GM12878 (cell line): Measurements from ENCODE around the gene RAB29. TPM values are rescaled to one million over a fixed set of nuclear protein-coding genes. Genes with fewer than 3 reads are reported as not detected.

Experiments
- ATAC-seq: fragments of 200-7000 bp; cut with Tn5 transposase; 3 replicates; pipeline ENCODE4 v1.9.1; 2020; ENCODE audit warnings: mild to moderate bottlenecking, moderate library complexity
- BruUV-seq: library from RNA; stranded (reverse); fragments of 400-500 nt; replicated peaks from 2 replicates; lab custom pipeline; 2021; lab: Mats Ljungman, UMichigan
- CTCF ChIA-PET: fragments of 300-600 bp; sonication (Branson Sonifier 250); formaldehyde crosslinking; extraction: SDS; loops from one replicate; lab custom pipeline; 2021; ENCODE audit warnings: inconsistent platforms; lab: Yijun Ruan, JAX
- POLR2A ChIA-PET: fragments of 350-600 bp; formaldehyde crosslinking; extraction: SDS; loops from one replicate; lab custom pipeline; 2021; ENCODE audit warnings: inconsistent platforms; lab: Charles Lee
- RAD21 ChIA-PET: fragments of 300-600 bp; sonication (Branson Sonifier 250); formaldehyde crosslinking; loops from one replicate; lab custom pipeline; 2023; ENCODE audit warnings: antibody characterized with exemption; ENCODE audit not compliant: unreplicated experiment; lab: Charles Lee
- SMC1A ChIA-PET: fragments of 300-600 bp; sonication (Branson Sonifier 250); formaldehyde crosslinking; loops from one replicate; lab custom pipeline; 2023; ENCODE audit not compliant: unreplicated experiment, uncharacterized antibody; lab: Charles Lee
- DNase-seq: peaks from one replicate; pipeline ENCODE4 v3.0.0-alpha.2; 2011; ENCODE audit warnings: low read depth, low spot score
- FAIRE-seq: peaks from 3 replicates; lab custom pipeline; 2011; peaks lifted over from hg19 to GRCh38; lab: Jason Lieb, UNC
- H2AFZ ChIP-seq: 2 replicates; pipeline ENCODE4 v1.6.0; 2011; ENCODE audit warnings: low read depth, low read length, control low read depth; ENCODE audit not compliant: control insufficient read depth
- H3K27ac ChIP-seq: 2 replicates; pipeline ENCODE4 v1.5.1; 2011; ENCODE audit warnings: control low read depth; ENCODE audit not compliant: control insufficient read depth, insufficient read depth
- H3K27me3 ChIP-seq, 2 experiments: replicated peaks in 1 of 2; 2 replicates each; pipeline versions ENCODE4 v1.6.0 to v1.6.1; 2011; ENCODE audit warnings: low read length in 1 of 2; ENCODE audit not compliant: control insufficient read depth in 2 of 2, insufficient read depth in 2 of 2
- H3K36me3 ChIP-seq, 2 experiments: 2 replicates each; pipeline ENCODE4 v1.5.1; 2011; ENCODE audit warnings: low read length in 1 of 2; ENCODE audit not compliant: control insufficient read depth in 2 of 2, insufficient read depth in 2 of 2
- H3K4me1 ChIP-seq: 2 replicates; pipeline ENCODE4 v1.6.1; 2011; ENCODE audit warnings: mild to moderate bottlenecking, low read length, moderate library complexity, mixed read lengths; ENCODE audit not compliant: control insufficient read depth, insufficient read depth
- H3K4me2 ChIP-seq: 2 replicates; pipeline ENCODE4 v1.6.0; 2011; ENCODE audit warnings: control low read depth; ENCODE audit not compliant: control insufficient read depth, insufficient read depth
- H3K4me3 ChIP-seq: fragments of 200-600 bp; sonication (generic); 2 replicates; pipeline ENCODE4 v1.5.1; 2016
- H3K79me2 ChIP-seq: 2 replicates; pipeline ENCODE4 v1.6.0; 2011; ENCODE audit warnings: low read length; ENCODE audit not compliant: control insufficient read depth, insufficient read depth
- H3K9ac ChIP-seq: 2 replicates; pipeline ENCODE4 v1.8.0; 2011; ENCODE audit warnings: low read length, control low read depth, mixed read lengths; ENCODE audit not compliant: control insufficient read depth, insufficient read depth
- H3K9me3 ChIP-seq: replicated peaks from 3 replicates; pipeline ENCODE4 v1.5.1; 2011; ENCODE audit warnings: mild to moderate bottlenecking, low read length; ENCODE audit not compliant: control insufficient read depth, insufficient read depth
- H4K20me1 ChIP-seq: 2 replicates; pipeline ENCODE4 v1.6.0; 2011; ENCODE audit not compliant: control insufficient read depth, insufficient read depth
- CHD1 ChIP-seq: IDR thresholded peaks from 2 replicates; pipeline ENCODE4 v1.6.1; 2012; ENCODE audit warnings: low read depth, low read length, improper control_type of control experiment
- IKZF2 ChIP-seq, 2 experiments: fragments of 450-650 bp; IDR thresholded peaks; 2 replicates each; pipeline ENCODE4 v1.6.1; 2017; ENCODE audit warnings: mild to moderate bottlenecking in 2 of 2, moderate library complexity in 2 of 2
- WGBS: methylation state at CpG from one replicate; pipeline ENCODE4 v1.1.6; 2016; ENCODE audit warnings: low lambda C conversion rate; ENCODE audit not compliant: insufficient replicate concordance, insufficient coverage; ENCODE audit errors: missing lambda C conversion rate; 5-methylcytosine and 5-hydroxymethylcytosine counted together
- in situ Hi-C: fragments of 300-500 bp; cut with MboI; formaldehyde crosslinking; loops from 9 replicates; pipeline ENCODE4 v1.14.3; 2018; ENCODE audit warnings: mixed read lengths
- intact Hi-C: fragments of 100-400 bp; cut with micrococcal nuclease; formaldehyde crosslinking; loops from one replicate; pipeline ENCODE4 v1.14.2; 2022; ENCODE audit not compliant: unreplicated experiment
- polyA plus RNA-seq, 11 experiments: library from polyadenylated mRNA; depleted of rRNA in 4 of 11; unstranded in 6 of 11; stranded (reverse) in 5 of 11; fragments of >200 nt; fragmentation: Nextera tagmentation in 4 of 11; fragmentation: Illumina TruSeq in 1 of 11; extraction: Ambion mirVana in 4 of 11; extraction: Trizol in 1 of 11; gene quantifications; 1 replicate in 1 of 11; 2 replicates in 10 of 11; pipeline versions ENCODE4 v1.2.1 to v1.2.3, GENCODE V29; 2011 to 2016; ENCODE audit warnings: inconsistent platforms in 2 of 11, missing spikeins in 2 of 11, low read depth in 1 of 11
- total RNA-seq, 4 experiments: library from RNA; depleted of rRNA in 3 of 4; stranded (reverse); fragments of >200 nt in 3 of 4; fragmentation: Illumina TruSeq in 1 of 4; extraction: Trizol in 1 of 4; gene quantifications; 2 replicates each; pipeline versions ENCODE4 v1.2.1 to v1.2.3, GENCODE V29; 2013 to 2021
- TF ChIP-seq, protein P1 (sequence below): fragments of 150-350 bp; IDR thresholded peaks from 2 replicates; pipeline ENCODE4 v1.6.1; 2014; ENCODE audit warnings: mild to moderate bottlenecking, low read depth, low read length

The RAB29 gene
- total and polyA plus RNA-seq, 10 of the 15 experiments (the other 5 are each of a cell fraction or from before 2014, with no cell fraction given), result 11.7 to 74.5 (median 15.0) TPM

DNA sequence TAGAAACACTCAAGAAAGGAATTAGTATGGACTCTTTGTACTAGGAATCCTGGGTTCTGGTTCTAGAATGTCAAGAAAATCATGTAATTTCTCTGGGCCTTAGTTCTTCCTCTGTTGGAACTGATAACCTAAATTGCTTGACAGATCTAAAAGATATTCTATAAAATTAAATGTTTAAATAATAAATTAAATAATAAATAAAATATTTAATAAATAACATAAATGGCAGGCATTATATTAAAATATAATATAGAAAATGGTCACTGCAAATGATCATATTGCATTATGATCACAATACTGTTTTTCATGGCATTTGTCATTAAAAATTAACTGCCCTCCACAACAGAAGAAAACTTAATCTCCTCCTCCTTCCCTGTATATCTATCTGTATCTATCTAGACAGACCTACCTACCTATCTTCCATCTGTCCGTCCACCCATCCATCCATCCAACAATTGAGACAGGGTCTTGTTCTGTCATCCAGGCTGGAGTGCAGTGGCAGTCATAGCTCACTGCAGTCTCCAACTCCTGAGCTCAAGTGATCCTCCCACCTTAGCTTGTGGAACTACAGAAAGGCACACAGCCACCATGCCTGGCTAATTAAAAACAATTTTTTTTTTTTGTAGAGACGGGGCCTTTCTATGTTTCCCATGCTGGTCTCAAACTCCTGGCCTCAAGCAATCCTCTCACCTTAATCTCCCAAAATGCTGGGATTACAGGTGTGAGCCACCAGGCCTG, 41.7 kb downstream of the RAB29 start:
- WGBS, result 97% methylated on average over 2 of the region's 2 CpGs
- Histone ChIP-seq H2AFZ (no peak overlapping the region), H3K4me3 (no peak overlapping the region), H3K4me1 (no peaks in the 10 kb centered on the region), H4K20me1 (no peaks in the 10 kb centered on the region), H3K79me2 (peaks cover 45% of the 10 kb centered on the region), H3K9me3 (no peaks in the 10 kb centered on the region), H3K27me3 (no peaks in the 10 kb centered on the region), H3K4me2 (no peak overlapping the region), H3K27ac (no peak overlapping the region), H3K9ac (no peak overlapping the region), H3K36me3 (peaks cover 0 to 3% of the 10 kb centered on the region in 2 experiments; a peak in 2 of 4 replicates)
- BruUV-seq, result no TSS peak
- DNase-seq, result no peak
- SMC1A ChIA-PET, result interaction anchor here (1.1 to 5.0 kb wide), 4 partner anchors 10 to 75 kb away, joined by 3 to 36 read pairs (median 14); no protein-coding TSS in a partner anchor
- POLR2A ChIA-PET, result interaction anchor here (1.4 to 2.4 kb wide), 2 partner anchors 12 to 13 kb away, joined by 3 to 7 read pairs; no protein-coding TSS in a partner anchor
- intact Hi-C loops (no loop called here), in situ Hi-C loops (no loop called here)
- CTCF ChIA-PET, result interaction anchor here (0.6 to 4.5 kb wide), 6 partner anchors 9 to 173 kb away, joined by 3 to 25 read pairs (median 8); no protein-coding TSS in a partner anchor
- RAD21 ChIA-PET, result interaction anchor here (1.0 to 1.3 kb wide), 2 partner anchors 9 to 22 kb away, joined by 3 to 4 read pairs; no protein-coding TSS in a partner anchor
- no peak for FAIRE-seq
- TF ChIP-seq IKZF2 (IDR thresholded peaks at IDR 0.05), result no peak
- TF ChIP-seq CHD1, result no peak
- TF ChIP-seq, protein P1, sequence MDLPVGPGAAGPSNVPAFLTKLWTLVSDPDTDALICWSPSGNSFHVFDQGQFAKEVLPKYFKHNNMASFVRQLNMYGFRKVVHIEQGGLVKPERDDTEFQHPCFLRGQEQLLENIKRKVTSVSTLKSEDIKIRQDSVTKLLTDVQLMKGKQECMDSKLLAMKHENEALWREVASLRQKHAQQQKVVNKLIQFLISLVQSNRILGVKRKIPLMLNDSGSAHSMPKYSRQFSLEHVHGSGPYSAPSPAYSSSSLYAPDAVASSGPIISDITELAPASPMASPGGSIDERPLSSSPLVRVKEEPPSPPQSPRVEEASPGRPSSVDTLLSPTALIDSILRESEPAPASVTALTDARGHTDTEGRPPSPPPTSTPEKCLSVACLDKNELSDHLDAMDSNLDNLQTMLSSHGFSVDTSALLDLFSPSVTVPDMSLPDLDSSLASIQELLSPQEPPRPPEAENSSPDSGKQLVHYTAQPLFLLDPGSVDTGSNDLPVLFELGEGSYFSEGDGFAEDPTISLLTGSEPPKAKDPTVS, result no peak
- ATAC-seq, result no peak; the same call in 2 of the 3 replicates
